Endothelial cell of umbilical vein (primary cell): ENCODE measurements around the gene PKP3. TPM values are rescaled to one million over a fixed set of nuclear protein-coding genes. Genes with fewer than 3 reads are reported as not detected.

Experiments
- BruUV-seq: library from RNA; stranded (reverse); fragments of 400-500 nt; replicated peaks from 2 replicates; lab custom pipeline; 2021; lab: Mats Ljungman, UMichigan
- CTCF ChIA-PET: fragments of 300-600, 350-600 bp; sonication (Branson Sonifier 250); formaldehyde crosslinking; loops from one replicate; lab custom pipeline; 2021; ENCODE audit warnings: antibody characterized with exemption, inconsistent platforms; lab: Charles Lee
- POLR2A ChIA-PET: fragments of 300-600, 350-600 bp; sonication (Branson Sonifier 250); formaldehyde crosslinking; loops from one replicate; lab custom pipeline; 2021; ENCODE audit warnings: antibody characterized with exemption, inconsistent platforms; lab: Charles Lee
- DNase-seq: peaks from one replicate; pipeline ENCODE4 v3.0.0-alpha.2; 2011; ENCODE audit warnings: low read depth, low spot score
- FAIRE-seq: peaks from 2 replicates; lab custom pipeline; 2011; peaks lifted over from hg19 to GRCh38; lab: Jason Lieb, UNC
- H2AFZ ChIP-seq: 2 replicates; pipeline ENCODE4 v1.6.0; 2012; ENCODE audit warnings: low read depth, low read length, control low read depth, inconsistent platforms
- H3K27ac ChIP-seq: 2 replicates; pipeline ENCODE4 v1.5.1; 2011; ENCODE audit warnings: low read depth, mild to moderate bottlenecking, control low read depth, low read length, moderate library complexity; ENCODE audit not compliant: insufficient read depth
- H3K27me3 ChIP-seq, 2 experiments: 2 replicates each; pipeline versions ENCODE4 v1.6.0 to v1.6.1; 2011; ENCODE audit warnings: low read length in 2 of 2, mixed read lengths in 1 of 2; ENCODE audit not compliant: control insufficient read depth in 2 of 2, insufficient read depth in 2 of 2
- H3K36me3 ChIP-seq, 2 experiments: 2 replicates in 1 of 2; 3 replicates in 1 of 2; pipeline ENCODE4 v1.5.1; 2011; ENCODE audit warnings: low read length in 2 of 2, mild to moderate bottlenecking in 1 of 2, moderate library complexity in 1 of 2; ENCODE audit not compliant: control insufficient read depth in 2 of 2, insufficient read depth in 2 of 2; ENCODE audit errors: extremely low read depth in 1 of 2
- H3K4me1 ChIP-seq: 3 replicates; pipeline ENCODE4 v1.5.1; 2011; ENCODE audit warnings: mild to moderate bottlenecking, low read length; ENCODE audit not compliant: control insufficient read depth, insufficient read depth; ENCODE audit errors: extremely low read depth
- H3K4me2 ChIP-seq: 2 replicates; pipeline ENCODE4 v1.6.1; 2011; ENCODE audit warnings: low read length, control low read depth, mixed read lengths; ENCODE audit not compliant: insufficient read depth
- H3K4me3 ChIP-seq, 3 experiments: fragments of 200-600 bp in 1 of 3; sonication (generic), shearing (Covaris generic) in 1 of 3; replicated peaks in 1 of 3; 2 replicates each; pipeline ENCODE4 v1.5.1; 2011 to 2016; ENCODE audit warnings: control low read depth in 3 of 3, low read length in 3 of 3, mild to moderate bottlenecking in 2 of 3, inconsistent platforms in 1 of 3, low read depth in 1 of 3, moderate library complexity in 1 of 3; ENCODE audit not compliant: insufficient read depth in 1 of 3
- H3K79me2 ChIP-seq: 2 replicates; pipeline ENCODE4 v1.6.0; 2012; ENCODE audit warnings: low read length, inconsistent platforms; ENCODE audit not compliant: control insufficient read depth, insufficient read depth
- H3K9ac ChIP-seq: replicated peaks from 2 replicates; pipeline ENCODE3; 2011; ENCODE audit warnings: low read length, control low read depth; ENCODE audit not compliant: insufficient read depth; ENCODE audit errors: extremely low read depth
- H3K9me1 ChIP-seq: replicated peaks from 3 replicates; pipeline ENCODE4 v1.6.0; 2011; ENCODE audit warnings: mild to moderate bottlenecking, low read length; ENCODE audit not compliant: control insufficient read depth, insufficient read depth; ENCODE audit errors: extremely low read depth
- H3K9me3 ChIP-seq: replicated peaks from 2 replicates; pipeline ENCODE4 v1.5.1; 2012; ENCODE audit warnings: low read length, inconsistent platforms; ENCODE audit not compliant: control insufficient read depth, insufficient read depth
- H4K20me1 ChIP-seq: replicated peaks from 2 replicates; pipeline ENCODE3; 2011; ENCODE audit warnings: mild to moderate bottlenecking, low read length; ENCODE audit not compliant: control insufficient read depth, insufficient read depth; ENCODE audit errors: extremely low read depth
- EZH2 ChIP-seq: IDR thresholded peaks from 2 replicates; pipeline ENCODE4 v1.6.1; 2012; ENCODE audit warnings: borderline replicate concordance, low read depth, mild to moderate bottlenecking, moderate library complexity, low read length, inconsistent platforms; ENCODE audit not compliant: severe bottlenecking
- JUN ChIP-seq: IDR thresholded peaks from 2 replicates; pipeline ENCODE4 v1.6.1; 2011; ENCODE audit warnings: borderline replicate concordance, low read depth; ENCODE audit not compliant: insufficient read length, insufficient read depth
- MAX ChIP-seq: IDR thresholded peaks from 2 replicates; pipeline ENCODE4 v1.6.1; 2011; ENCODE audit not compliant: insufficient read depth, insufficient read length
- MYC ChIP-seq: IDR thresholded peaks from one replicate; pipeline ENCODE4 v1.6.1; 2011; ENCODE audit warnings: mild to moderate bottlenecking, low read depth, low read length
- POLR2A ChIP-seq: IDR thresholded peaks from 2 replicates; pipeline ENCODE4 v1.6.1; 2012; ENCODE audit warnings: low read depth, mild to moderate bottlenecking, control low read depth, low read length
- POLR2AphosphoS5 ChIP-seq: IDR thresholded peaks from 2 replicates; pipeline ENCODE4 v1.6.1; 2012; ENCODE audit warnings: low read depth, mild to moderate bottlenecking, control low read depth, low read length, moderate library complexity; ENCODE audit not compliant: insufficient read depth
- dilution Hi-C: fragments of 300-500 bp; cut with MboI; formaldehyde crosslinking; loops from one replicate; pipeline ENCODE4 v1.15.0; 2019; ENCODE audit warnings: low sequenced_read_pairs; ENCODE audit not compliant: extremely low pct_ligation_motif_present
- intact Hi-C: fragments of 100-400 bp; cut with micrococcal nuclease; formaldehyde crosslinking; loops from one replicate; pipeline ENCODE4 v1.10.0; 2022
- polyA plus RNA-seq, 4 experiments: library from polyadenylated mRNA; depleted of rRNA in 3 of 4; stranded (reverse) in 3 of 4; unstranded in 1 of 4; fragments of >200 nt; gene quantifications; 2 replicates each; pipeline versions ENCODE4 v1.2.1 to v1.2.3, GENCODE V29; 2011 to 2012; ENCODE audit warnings: missing spikeins in 1 of 4
- total RNA-seq: library from RNA; stranded (reverse); gene quantifications from 2 replicates; pipeline ENCODE4 v1.2.3, GENCODE V29; 2021
- TF ChIP-seq, protein P1 (sequence below), 2 donors: IDR thresholded peaks; 1 replicate in 1 of 2; 2 replicates in 1 of 2; pipeline ENCODE4 v1.5.1; 2011; ENCODE audit warnings: low read length in 2 of 2, mild to moderate bottlenecking in 2 of 2, moderate library complexity in 2 of 2, control low read depth in 1 of 2, inconsistent platforms in 1 of 2, low read depth in 1 of 2; ENCODE audit not compliant: insufficient read depth in 1 of 2; ENCODE audit errors: extremely low read depth in 1 of 2

Gene PKP3
- total and polyA plus RNA-seq, 2 donors (not counting 3 experiments of a cell fraction or from before 2014, with no cell fraction given), result 0.27 to 0.59 TPM

- no peak for FAIRE-seq
- no TSS peak for BruUV-seq
- dilution Hi-C loops, result no loop called here
Observed at GRCh38 chr11:367956-368413, 26.0 kb upstream of the PKP3 start.

More at GRCh38 chr11:367956-368413, 26.0 kb upstream of the PKP3 start:
- H3K79me2 ChIP-seq, result no peaks in the 10 kb centered on the region
- H3K9me3 ChIP-seq, result no peaks in the 10 kb centered on the region
- H3K9me1 ChIP-seq, result no peaks in the 10 kb centered on the region
- H3K4me2 ChIP-seq, result no peak overlapping the region
- H3K27me3 ChIP-seq, result peaks cover 17 to 20% of the 10 kb centered on the region in 2 experiments
- H3K4me3 ChIP-seq, result no peak overlapping the region
- H2AFZ ChIP-seq, result no peak overlapping the region
- no peak overlapping the region for H3K27ac ChIP-seq
- no peaks in the 10 kb centered on the region for H3K4me1 ChIP-seq
- no peaks in the 10 kb centered on the region for H4K20me1 ChIP-seq
- ChIA-PET POLR2A (no interaction called here), CTCF (interaction anchor here (1.0 to 2.1 kb wide), 6 partner anchors 19 to 117 kb away, joined by 3 to 6 read pairs (median 3); no protein-coding TSS in a partner anchor)
- no peaks in the 10 kb centered on the region for H3K36me3 ChIP-seq
- intact Hi-C loops, result no loop called here
- TF ChIP-seq, protein P1, sequence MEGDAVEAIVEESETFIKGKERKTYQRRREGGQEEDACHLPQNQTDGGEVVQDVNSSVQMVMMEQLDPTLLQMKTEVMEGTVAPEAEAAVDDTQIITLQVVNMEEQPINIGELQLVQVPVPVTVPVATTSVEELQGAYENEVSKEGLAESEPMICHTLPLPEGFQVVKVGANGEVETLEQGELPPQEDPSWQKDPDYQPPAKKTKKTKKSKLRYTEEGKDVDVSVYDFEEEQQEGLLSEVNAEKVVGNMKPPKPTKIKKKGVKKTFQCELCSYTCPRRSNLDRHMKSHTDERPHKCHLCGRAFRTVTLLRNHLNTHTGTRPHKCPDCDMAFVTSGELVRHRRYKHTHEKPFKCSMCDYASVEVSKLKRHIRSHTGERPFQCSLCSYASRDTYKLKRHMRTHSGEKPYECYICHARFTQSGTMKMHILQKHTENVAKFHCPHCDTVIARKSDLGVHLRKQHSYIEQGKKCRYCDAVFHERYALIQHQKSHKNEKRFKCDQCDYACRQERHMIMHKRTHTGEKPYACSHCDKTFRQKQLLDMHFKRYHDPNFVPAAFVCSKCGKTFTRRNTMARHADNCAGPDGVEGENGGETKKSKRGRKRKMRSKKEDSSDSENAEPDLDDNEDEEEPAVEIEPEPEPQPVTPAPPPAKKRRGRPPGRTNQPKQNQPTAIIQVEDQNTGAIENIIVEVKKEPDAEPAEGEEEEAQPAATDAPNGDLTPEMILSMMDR (IDR thresholded peaks at IDR 0.05; ENCODE audit: extremely low read depth in 1 of 2, insufficient read depth in 1 of 2, low read depth in 1 of 2, low read length in 2 of 2), result no peak
- TF ChIP-seq EZH2 (no peak), POLR2A (no peak), MYC (no peak), JUN (no peak), MAX (no peak), POLR2AphosphoS5 (no peak)
- DNase-seq, result no peak
- H3K9ac ChIP-seq, result no peak overlapping the region
